K562 (cell line): ENCODE measurements around the gene COL6A1. TPM values are rescaled to one million over a fixed set of nuclear protein-coding genes. Genes with fewer than 3 reads are reported as not detected.

Experiments
- ATAC-seq: fragments of 200-7000 bp; cut with Tn5 transposase; 3 replicates; pipeline ENCODE4 v1.9.1; 2020; ENCODE audit warnings: moderate library complexity
- BruUV-seq: library from RNA; stranded (reverse); fragments of 400-500 nt; replicated peaks from 2 replicates; lab custom pipeline; 2021; lab: Mats Ljungman, UMichigan
- CTCF ChIA-PET: fragments of 300-600 bp; formaldehyde crosslinking; extraction: SDS; loops from one replicate; lab custom pipeline; 2021; ENCODE audit warnings: low intra/inter-chr PET ratio; lab: Yijun Ruan, JAX
- POLR2A ChIA-PET: fragments of 300-600, 350-650 bp; sonication (Branson Sonifier 250); formaldehyde crosslinking; extraction: SDS; loops from one replicate; lab custom pipeline; 2021; ENCODE audit warnings: antibody characterized with exemption, inconsistent platforms; lab: Yijun Ruan, JAX
- DNase-seq, 4 experiments: peaks; one replicate each; pipeline versions ENCODE4 v3.0.0 to v3.0.0-alpha.2; 2011 to 2018; ENCODE audit warnings: low spot score in 3 of 4, mixed read lengths in 3 of 4; ENCODE audit errors: extremely low read depth in 1 of 4
- FAIRE-seq: peaks from 2 replicates; lab custom pipeline; 2011; peaks lifted over from hg19 to GRCh38; lab: Jason Lieb, UNC
- H2AFZ ChIP-seq: 2 replicates; pipeline ENCODE4 v1.6.0; 2011; ENCODE audit warnings: low read depth, low read length, control low read depth, inconsistent platforms
- H3K27ac ChIP-seq: fragments of 200-600 bp; 3 replicates; pipeline ENCODE4 v1.8.0; 2011; ENCODE audit warnings: low read depth, mild to moderate bottlenecking, control low read depth, inconsistent platforms, low read length, moderate library complexity, mixed read lengths; ENCODE audit errors: extremely low read depth
- H3K27me3 ChIP-seq, 2 experiments: fragments of 300-600 bp in 1 of 2; 2 replicates in 1 of 2; 3 replicates in 1 of 2; pipeline versions ENCODE4 v1.6.0 to v1.8.0; 2011; ENCODE audit warnings: inconsistent platforms in 2 of 2, low read length in 2 of 2, mild to moderate bottlenecking in 1 of 2, mixed read lengths in 1 of 2, moderate library complexity in 1 of 2; ENCODE audit not compliant: control insufficient read depth in 2 of 2, insufficient read depth in 2 of 2
- H3K36me3 ChIP-seq: fragments of 300-600 bp; 3 replicates; pipeline ENCODE4 v1.8.0; 2011; ENCODE audit warnings: mild to moderate bottlenecking, low read length, inconsistent platforms; ENCODE audit not compliant: control insufficient read depth, insufficient read depth
- H3K4me1 ChIP-seq, 2 experiments: fragments of 200-600 bp in 1 of 2; replicated peaks in 1 of 2; 2 replicates in 1 of 2; 3 replicates in 1 of 2; pipeline versions ENCODE4 v1.5.1 to v1.8.0; 2011; ENCODE audit warnings: inconsistent platforms in 2 of 2, low read length in 2 of 2, mild to moderate bottlenecking in 1 of 2, mixed read lengths in 1 of 2, moderate library complexity in 1 of 2; ENCODE audit not compliant: control insufficient read depth in 2 of 2, insufficient read depth in 2 of 2
- H3K4me2 ChIP-seq: 2 replicates; pipeline ENCODE4 v1.6.1; 2011; ENCODE audit warnings: low read length, control low read depth, inconsistent platforms, mixed read lengths; ENCODE audit not compliant: insufficient read depth
- H3K4me3 ChIP-seq: fragments of 200-600 bp; sonication (generic), shearing (Covaris generic); 2 replicates; pipeline ENCODE4 v1.5.1; 2016; ENCODE audit warnings: control low read depth, inconsistent platforms
- H3K79me2 ChIP-seq: fragments of 200-600 bp; 3 replicates; pipeline ENCODE4 v1.8.0; 2011; ENCODE audit warnings: low read length, inconsistent platforms; ENCODE audit not compliant: control insufficient read depth, insufficient read depth
- H3K9ac ChIP-seq, 2 experiments: 2 replicates each; pipeline versions ENCODE4 v1.6.0 to v1.6.1; 2011; ENCODE audit warnings: low read depth in 2 of 2, low read length in 2 of 2, control low read depth in 1 of 2, inconsistent platforms in 1 of 2, mild to moderate bottlenecking in 1 of 2, mixed read lengths in 1 of 2; ENCODE audit not compliant: insufficient read depth in 1 of 2
- H3K9me1 ChIP-seq: one replicate; pipeline ENCODE4 v1.6.0; 2011; ENCODE audit warnings: inconsistent platforms, mild to moderate bottlenecking, low read length, moderate library complexity; ENCODE audit not compliant: control insufficient read depth, insufficient read depth
- H3K9me3 ChIP-seq: replicated peaks from 2 replicates; pipeline ENCODE4 v1.5.1; 2011; ENCODE audit warnings: low read depth, low read length, inconsistent platforms; ENCODE audit not compliant: control insufficient read depth, insufficient read depth
- H4K20me1 ChIP-seq: replicated peaks from 2 replicates; pipeline ENCODE4 v1.6.1; 2011; ENCODE audit warnings: low read length, inconsistent platforms, mixed read lengths; ENCODE audit not compliant: control insufficient read depth, insufficient read depth
- EZH2 ChIP-seq: IDR thresholded peaks from 2 replicates; pipeline ENCODE4 v1.6.1; 2012; ENCODE audit warnings: low read depth, mild to moderate bottlenecking, inconsistent platforms, low read length, borderline replicate concordance
- HBP1 ChIP-seq: fragments of 450-650 bp; formaldehyde crosslinking; IDR thresholded peaks from 2 replicates; pipeline ENCODE4 v1.4.0; 2022; ENCODE audit warnings: missing genetic modification characterization
- HES1 ChIP-seq: fragments of 450-650 bp; IDR thresholded peaks from 2 replicates; pipeline ENCODE4 v1.6.1; 2016; ENCODE audit warnings: low read depth, mild to moderate bottlenecking, moderate library complexity
- KAT7 ChIP-seq: sonication (generic); formaldehyde crosslinking; IDR thresholded peaks from 2 replicates; pipeline ENCODE4 v1.8.0; 2022; ENCODE audit warnings: missing genetic modification reagents, mild to moderate bottlenecking, borderline replicate concordance
- NCOA6 ChIP-seq: fragments of 450-650 bp; IDR thresholded peaks from 2 replicates; pipeline ENCODE4 v1.6.1; 2017; ENCODE audit warnings: mild to moderate bottlenecking
- SIX5 ChIP-seq, 2 experiments: IDR thresholded peaks; 2 replicates each; pipeline ENCODE4 v1.6.1; 2011; ENCODE audit warnings: low read length in 2 of 2, borderline replicate concordance in 1 of 2, low read depth in 1 of 2, mild to moderate bottlenecking in 1 of 2, moderate library complexity in 1 of 2; ENCODE audit not compliant: insufficient read depth in 1 of 2
- SRF ChIP-seq, 2 experiments: fragments of 250-450, 450-650 bp in 1 of 2; sonication (Bioruptor Pico) in 1 of 2; sonication (generic) in 1 of 2; formaldehyde crosslinking; IDR thresholded peaks; 2 replicates each; pipeline versions ENCODE4 v1.5.0 to v1.5.1; 2020 to 2022; ENCODE audit warnings: mild to moderate bottlenecking in 1 of 2, missing genetic modification reagents in 1 of 2
- TOE1 ChIP-seq, 2 experiments: fragments of 450-650 bp in 1 of 2; sonication (generic) in 1 of 2; formaldehyde crosslinking in 1 of 2; IDR thresholded peaks; 2 replicates each; pipeline versions ENCODE4 v1.7.1 to v1.8.0; 2016 to 2022; ENCODE audit warnings: borderline replicate concordance in 2 of 2, mild to moderate bottlenecking in 2 of 2, antibody characterized with exemption in 1 of 2, inconsistent platforms in 1 of 2, low read depth in 1 of 2, missing genetic modification reagents in 1 of 2, moderate library complexity in 1 of 2
- ZEB2 ChIP-seq: fragments of 450-650 bp; IDR thresholded peaks from 2 replicates; pipeline ENCODE4 v1.6.1; 2016
- WGBS: fragments of 100-300 bp; shearing (Covaris generic); methylation state at CpG from one replicate; pipeline ENCODE4 v1.1.6; 2016; ENCODE audit warnings: low coverage, mixed read lengths; ENCODE audit not compliant: insufficient coverage; ENCODE audit errors: missing lambda C conversion rate; 5-methylcytosine and 5-hydroxymethylcytosine counted together
- in situ Hi-C: fragments of 300-500 bp; cut with MboI; formaldehyde crosslinking; loops from 4 replicates; pipeline ENCODE4 v1.15.0; 2018; ENCODE audit warnings: inconsistent platforms, mixed read lengths
- intact Hi-C: fragments of 100-400 bp; cut with micrococcal nuclease; formaldehyde crosslinking; loops from 2 replicates; pipeline ENCODE4 v1.14.2; 2022
- polyA plus RNA-seq, 8 experiments: library from polyadenylated mRNA; depleted of rRNA in 4 of 8; stranded (reverse) in 5 of 8; unstranded in 3 of 8; fragments of >200 nt; fragmentation: Nextera tagmentation in 2 of 8; fragmentation: Illumina TruSeq in 1 of 8; extraction: Ambion mirVana in 2 of 8; extraction: Trizol in 1 of 8; gene quantifications; 2 replicates each; pipeline versions ENCODE4 v1.2.1 to v1.2.3, GENCODE V29; 2011 to 2014; ENCODE audit warnings: inconsistent platforms in 1 of 8, missing spikeins in 1 of 8
- total RNA-seq, 7 experiments: library from RNA; depleted of rRNA in 6 of 7; stranded (reverse); fragments of >200 nt in 6 of 7; fragmentation: Illumina TruSeq in 2 of 7; extraction: Trizol in 2 of 7; gene quantifications; 2 replicates each; pipeline versions ENCODE4 v1.2.1 to v1.2.3, GENCODE V29; 2011 to 2021; ENCODE audit warnings: low replicate concordance in 1 of 7

Gene COL6A1
- total and polyA plus RNA-seq, 9 of the 15 experiments (the other 6 are each of a cell fraction or from before 2014, with no cell fraction given), result 0.07 to 1.3 (median 0.14) TPM; not detected in 3

GRCh38 chr21:46023555-46023954 is 42.0 kb downstream of the COL6A1 start:
- ChIA-PET POLR2A (no interaction called here), CTCF (no interaction called here)
- no peak overlapping the region for H3K27ac ChIP-seq
- peaks cover 0 to 9% of the 10 kb centered on the region in 2 experiments; a peak in 3 of 5 replicates for H3K27me3 ChIP-seq
- no peak for DNase-seq
- intact Hi-C loops (no loop called here), in situ Hi-C loops (no loop called here)
- H3K9me1 ChIP-seq, result peaks cover 6% of the 10 kb centered on the region
- no TSS peak for BruUV-seq
- no peak for ATAC-seq
- 18% methylated on average over 8 of the region's 8 CpGs for WGBS
- H3K79me2 ChIP-seq, result no peaks in the 10 kb centered on the region
- peaks cover 2 to 13% of the 10 kb centered on the region in 2 experiments; a peak in 4 of 5 replicates for H3K4me1 ChIP-seq
- H2AFZ ChIP-seq, result peak overlapping the region; percentile 21; the same call in 1 of the 2 replicates
- H4K20me1 ChIP-seq, result no peaks in the 10 kb centered on the region
- no peak overlapping the region for H3K4me2 ChIP-seq
- no peak for FAIRE-seq
- H3K36me3 ChIP-seq, result no peaks in the 10 kb centered on the region
- H3K4me3 ChIP-seq, result no peak overlapping the region
- H3K9me3 ChIP-seq, result no peaks in the 10 kb centered on the region
- H3K9ac ChIP-seq, result no peak overlapping the region
- no peak for TF ChIP-seq TOE1 (IDR thresholded peaks at IDR 0.05; ENCODE audit: borderline replicate concordance)
- TF ChIP-seq TOE1 (CRISPR knock-in tag; IDR thresholded peaks at IDR 0.05; ENCODE audit: borderline replicate concordance, low read depth), result no peak
- no peak for TF ChIP-seq ZEB2
- TF ChIP-seq SIX5 (IDR thresholded peaks at IDR 0.05; ENCODE audit: borderline replicate concordance in 1 of 2, insufficient read depth in 1 of 2, low read depth in 1 of 2, low read length in 2 of 2), result no peak
- no peak for TF ChIP-seq HBP1 (CRISPR knock-in tag)
- TF ChIP-seq KAT7 (CRISPR knock-in tag), result no peak
- no peak for TF ChIP-seq EZH2
- no peak for TF ChIP-seq NCOA6
- no peak for TF ChIP-seq SRF (CRISPR knock-in tag; IDR thresholded peaks at IDR 0.05)
- no peak for TF ChIP-seq HES1
